Glutamatergic neuron (in vitro differentiated cells): ENCODE measurements around the gene STAMBPL1. TPM values are rescaled to one million over a fixed set of nuclear protein-coding genes. Genes with fewer than 3 reads are reported as not detected.

Experiments used
- DNase-seq: peaks from one replicate; pipeline ENCODE4 v3.0.0; 2022
- H3K27ac Mint-ChIP-seq: one replicate; pipeline ENCODE4 v1.8.0; 2020; ENCODE audit warnings: mild to moderate bottlenecking, mixed read lengths, inconsistent platforms; ENCODE audit not compliant: unreplicated experiment
- H3K27me3 Mint-ChIP-seq: one replicate; pipeline ENCODE4 v1.8.0; 2020; ENCODE audit warnings: mild to moderate bottlenecking, moderate library complexity, mixed read lengths, inconsistent platforms; ENCODE audit not compliant: unreplicated experiment
- H3K36me3 Mint-ChIP-seq: one replicate; pipeline ENCODE4 v1.8.0; 2020; ENCODE audit warnings: mild to moderate bottlenecking, mixed read lengths, inconsistent platforms; ENCODE audit not compliant: unreplicated experiment
- H3K4me1 Mint-ChIP-seq: one replicate; pipeline ENCODE4 v1.8.0; 2020; ENCODE audit warnings: mild to moderate bottlenecking, low read depth, mixed read lengths, inconsistent platforms; ENCODE audit not compliant: unreplicated experiment
- H3K4me3 Mint-ChIP-seq: one replicate; pipeline ENCODE4 v1.8.0; 2020; ENCODE audit warnings: mild to moderate bottlenecking, mixed read lengths, inconsistent platforms; ENCODE audit not compliant: unreplicated experiment
- H3K9me3 Mint-ChIP-seq: one replicate; pipeline ENCODE4 v1.8.0; 2020; ENCODE audit warnings: mild to moderate bottlenecking, moderate library complexity, mixed read lengths, inconsistent platforms; ENCODE audit not compliant: unreplicated experiment
- CTCF ChIP-seq: fragments of 200-600 bp; sonication (generic); IDR thresholded peaks from one replicate; pipeline ENCODE4 v1.5.0; 2021; ENCODE audit not compliant: partially characterized antibody, unreplicated experiment
- total RNA-seq: library from RNA; stranded (reverse); fragmentation: NEBNext Ultra II Directional; extraction: Animal tissue kit (Norgen Biotek cat#: 25700); gene quantifications from one replicate; pipeline ENCODE4 v1.2.1, GENCODE V29; 2021; ENCODE audit not compliant: unreplicated experiment

STAMBPL1 gene
- total RNA-seq, 1 donor from 2014 or later: 4.4 TPM

GRCh38 chr10:88941026-88941425, 61.0 kb downstream of the STAMBPL1 start:
- no peak overlapping the region for H3K27ac Mint-ChIP-seq
- no peak overlapping the region for H3K4me3 Mint-ChIP-seq
- no peaks in the 10 kb centered on the region for H3K36me3 Mint-ChIP-seq
- no peak for DNase-seq
- no peaks in the 10 kb centered on the region for H3K9me3 Mint-ChIP-seq
- no peak for TF ChIP-seq CTCF
- no peaks in the 10 kb centered on the region for H3K27me3 Mint-ChIP-seq
- H3K4me1 Mint-ChIP-seq: no peaks in the 10 kb centered on the region

GRCh38 chr10:88943778-88944177, 63.7 kb downstream of the STAMBPL1 start:
- Mint-ChIP-seq H3K9me3 (no peaks in the 10 kb centered on the region), H3K4me3 (no peak overlapping the region), H3K27me3 (no peaks in the 10 kb centered on the region), H3K27ac (no peak overlapping the region), H3K4me1 (no peaks in the 10 kb centered on the region), H3K36me3 (no peaks in the 10 kb centered on the region)
- DNase-seq: no peak
- no peak for TF ChIP-seq CTCF

GRCh38 chr10:88944813-88945212, 64.8 kb downstream of the STAMBPL1 start:
- Mint-ChIP-seq H3K4me3 (no peak overlapping the region), H3K4me1 (no peaks in the 10 kb centered on the region)

GRCh38 chr10:88946200-88946599, 66.2 kb downstream of the STAMBPL1 start:
- no peaks in the 10 kb centered on the region for H3K9me3 Mint-ChIP-seq
- TF ChIP-seq CTCF: no peak
- no peaks in the 10 kb centered on the region for H3K36me3 Mint-ChIP-seq
- H3K4me3 Mint-ChIP-seq: no peak overlapping the region
- H3K27me3 Mint-ChIP-seq: no peaks in the 10 kb centered on the region
- DNase-seq: no peak
- no peak overlapping the region for H3K27ac Mint-ChIP-seq
- H3K4me1 Mint-ChIP-seq: peaks cover 4% of the 10 kb centered on the region

More at GRCh38 chr10:88944813-88945212, 64.8 kb downstream of the STAMBPL1 start:
- TF ChIP-seq CTCF: no peak
- Mint-ChIP-seq H3K27ac (no peak overlapping the region), H3K27me3 (no peaks in the 10 kb centered on the region), H3K36me3 (no peaks in the 10 kb centered on the region), H3K9me3 (no peaks in the 10 kb centered on the region)
- no peak for DNase-seq

GRCh38 chr10:88946965-88947590, 67.0 kb downstream of the STAMBPL1 start:
- no peak overlapping the region for H3K27ac Mint-ChIP-seq
- TF ChIP-seq CTCF: no peak
- peaks cover 10% of the 10 kb centered on the region for H3K4me1 Mint-ChIP-seq
- H3K27me3 Mint-ChIP-seq: no peaks in the 10 kb centered on the region
- no peaks in the 10 kb centered on the region for H3K9me3 Mint-ChIP-seq
- DNase-seq: no peak
- no peak overlapping the region for H3K4me3 Mint-ChIP-seq
- no peaks in the 10 kb centered on the region for H3K36me3 Mint-ChIP-seq
